ENCODE results near the gene FRMPD1.

GRCh38 chr9:37761511-37761910 is 110.8 kb downstream of the FRMPD1 start:
- TF ChIP-seq CTCF (conservative IDR thresholded peaks at IDR 0.05; ENCODE audit: low read length) (no peak), EZH2phosphoT487 (IDR thresholded peaks at IDR 0.05; ENCODE audit: borderline replicate concordance) (no peak)
